Measurements from ENCODE around the gene SRSF2. TPM values are rescaled to one million over a fixed set of nuclear protein-coding genes. Genes with fewer than 3 reads are reported as not detected.

The SRSF2 gene
- total RNA-seq, 1 donor = 109 TPM

GRCh38 chr17:76697702-76698465 lies 39.2 kb downstream of the SRSF2 start:
- peak; percentile 79 for DNase-seq (ENCODE audit: low read depth)
- H3K4me3 ChIP-seq (ENCODE audit: low read depth, low read length) = peak overlapping the region; percentile 9
- TF ChIP-seq CTCF (IDR thresholded peaks at IDR 0.05; ENCODE audit: insufficient read depth, low read length) = no peak

- no peak for TF ChIP-seq CTCF (IDR thresholded peaks at IDR 0.05; ENCODE audit: insufficient read depth, low read length)
- peak; percentile 61 for DNase-seq (ENCODE audit: low read depth)
- H3K4me3 ChIP-seq (ENCODE audit: low read depth, low read length) = peak overlapping the region; percentile 9
These were observed 40.1 kb downstream of the SRSF2 start for GRCh38 chr17:76696763-76697701.

- peak; percentile 40 for DNase-seq (ENCODE audit: low read depth)
- no peak overlapping the region for H3K4me3 ChIP-seq (ENCODE audit: low read depth, low read length)
These were observed 41.9 kb downstream of the SRSF2 start for GRCh38 chr17:76695059-76695831.

GRCh38 chr17:76691379-76692191 lies 45.5 kb downstream of the SRSF2 start:
- no peak for TF ChIP-seq CTCF (IDR thresholded peaks at IDR 0.05; ENCODE audit: insufficient read depth, low read length)
- no peak overlapping the region for H3K4me3 ChIP-seq (ENCODE audit: low read depth, low read length)
- no peak for DNase-seq (ENCODE audit: low read depth)

More at GRCh38 chr17:76695059-76695831, 41.9 kb downstream of the SRSF2 start:
- TF ChIP-seq CTCF (IDR thresholded peaks at IDR 0.05; ENCODE audit: insufficient read depth, low read length) = no peak

GRCh38 chr17:76690596-76691280 lies 46.4 kb downstream of the SRSF2 start:
- H3K4me3 ChIP-seq (ENCODE audit: low read depth, low read length) = no peak overlapping the region
- TF ChIP-seq CTCF (IDR thresholded peaks at IDR 0.05; ENCODE audit: insufficient read depth, low read length) = no peak
- DNase-seq (ENCODE audit: low read depth) = no peak

Data from fibroblast of the aortic adventitia (primary cell).